ELF-1 (cell line): ENCODE results near the gene QPCTL.
"Not testable (repeated sequence)": the region's sequence is repeated elsewhere in the genome, so short reads cannot be mapped to it uniquely, and the experiment has no call there.

Source experiments
- DNase-seq: peaks from one replicate; pipeline ENCODE4 v3.0.0-alpha.2; 2016; ENCODE audit warnings: low read depth, low spot score

Gene QPCTL

DNA sequence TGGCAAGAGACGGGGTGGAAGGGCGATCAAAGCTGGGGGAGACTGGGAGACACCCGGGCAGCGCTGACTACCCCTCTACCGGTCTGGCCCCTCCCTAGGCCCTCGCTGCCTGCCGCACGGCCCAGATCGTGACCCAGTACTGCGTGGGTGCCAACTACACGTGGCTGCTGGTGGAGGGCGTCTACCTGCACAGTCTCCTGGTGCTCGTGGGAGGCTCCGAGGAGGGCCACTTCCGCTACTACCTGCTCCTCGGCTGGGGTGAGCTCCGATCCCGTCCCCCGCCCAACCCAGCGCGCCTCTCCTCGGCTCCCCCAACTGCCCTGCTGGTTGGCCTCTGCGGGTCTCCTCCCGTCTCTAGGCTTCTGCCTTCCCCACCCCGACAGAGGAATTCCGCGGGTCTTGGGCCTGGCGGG lies 15.6 kb upstream of the QPCTL start:
- peak; percentile 56 for DNase-seq

DNA sequence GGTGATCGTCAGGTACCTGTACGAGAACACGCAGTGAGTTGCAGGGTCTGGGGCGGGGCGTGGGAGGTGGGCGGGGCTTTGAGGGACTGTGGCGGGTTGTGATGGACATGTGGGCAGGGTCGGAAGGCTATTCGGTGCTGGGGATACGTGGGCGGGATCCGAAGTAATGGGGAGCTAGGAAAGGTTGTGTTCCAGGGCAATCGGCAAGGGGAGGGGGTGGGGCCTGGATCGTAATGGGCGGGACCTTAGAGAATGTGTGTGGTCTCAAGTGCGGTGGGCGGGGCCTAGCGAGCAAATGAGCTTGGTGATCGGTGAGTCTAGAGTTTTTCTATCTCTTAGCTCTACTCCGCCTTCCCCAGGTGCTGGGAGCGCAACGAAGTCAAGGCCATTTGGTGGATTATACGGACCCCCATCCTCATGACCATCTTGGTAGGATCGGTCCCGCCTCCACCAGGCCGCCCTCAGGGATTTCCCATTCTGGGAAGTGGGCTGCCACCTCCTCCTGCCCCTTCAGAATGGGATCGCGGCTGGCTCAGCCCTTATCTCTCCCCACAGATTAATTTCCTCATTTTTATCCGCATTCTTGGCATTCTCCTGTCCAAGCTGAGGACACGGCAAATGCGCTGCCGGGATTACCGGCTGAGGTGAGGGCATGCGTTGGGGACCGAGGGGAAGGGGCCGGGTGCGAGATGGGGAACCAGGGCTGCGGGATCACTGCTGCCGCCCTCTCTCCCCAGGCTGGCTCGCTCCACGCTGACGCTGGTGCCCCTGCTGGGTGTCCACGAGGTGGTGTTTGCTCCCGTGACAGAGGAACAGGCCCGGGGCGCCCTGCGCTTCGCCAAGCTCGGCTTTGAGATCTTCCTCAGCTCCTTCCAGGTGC lies 14.9 kb upstream of the QPCTL start:
- DNase-seq, result peak; percentile 98

DNA sequence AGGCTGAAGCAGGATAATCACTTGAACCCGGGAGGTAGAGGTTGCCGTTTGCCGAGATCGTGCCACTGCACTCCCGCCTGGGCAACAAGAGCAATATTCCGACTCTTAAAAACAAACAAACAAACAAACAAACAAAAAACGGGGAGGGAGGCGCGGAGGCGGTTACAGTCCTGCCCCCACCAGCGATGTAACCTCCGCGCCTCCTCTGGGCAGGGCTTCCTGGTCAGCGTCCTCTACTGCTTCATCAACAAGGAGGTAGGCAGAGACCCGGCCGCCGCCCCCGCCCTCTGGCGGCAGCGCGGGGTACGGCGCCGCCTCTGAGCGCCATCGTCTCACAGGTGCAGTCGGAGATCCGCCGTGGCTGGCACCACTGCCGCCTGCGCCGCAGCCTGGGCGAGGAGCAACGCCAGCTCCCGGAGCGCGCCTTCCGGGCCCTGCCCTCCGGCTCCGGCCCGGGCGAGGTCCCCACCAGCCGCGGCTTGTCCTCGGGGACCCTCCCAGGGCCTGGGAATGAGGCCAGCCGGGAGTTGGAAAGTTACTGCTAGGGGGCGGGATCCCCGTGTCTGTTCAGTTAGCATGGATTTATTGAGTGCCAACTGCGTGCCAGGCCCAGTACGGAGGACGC lies 11.0 kb upstream of the QPCTL start:
- DNase-seq, result peak; percentile 97

DNA sequence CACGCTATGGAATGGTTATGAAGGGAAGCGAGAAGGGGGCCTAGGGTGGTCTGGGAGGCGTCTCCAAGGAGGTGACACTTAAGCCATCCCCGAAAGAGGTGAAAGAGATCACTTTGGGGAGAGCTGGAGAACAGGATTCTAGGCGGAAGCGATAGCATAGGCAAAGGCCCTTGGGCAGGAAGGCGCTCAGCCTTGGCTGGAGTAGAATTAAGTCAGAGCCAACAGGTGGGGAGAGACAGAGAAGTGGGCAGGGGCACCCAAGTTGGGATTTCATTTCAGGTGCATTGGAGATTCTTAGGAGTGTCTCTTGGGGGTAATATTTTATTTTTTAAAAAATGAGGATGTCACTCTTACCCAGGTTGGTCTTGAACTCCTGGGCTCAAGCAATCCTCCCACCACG lies 10.3 kb upstream of the QPCTL start:
- DNase-seq, result no peak

DNA sequence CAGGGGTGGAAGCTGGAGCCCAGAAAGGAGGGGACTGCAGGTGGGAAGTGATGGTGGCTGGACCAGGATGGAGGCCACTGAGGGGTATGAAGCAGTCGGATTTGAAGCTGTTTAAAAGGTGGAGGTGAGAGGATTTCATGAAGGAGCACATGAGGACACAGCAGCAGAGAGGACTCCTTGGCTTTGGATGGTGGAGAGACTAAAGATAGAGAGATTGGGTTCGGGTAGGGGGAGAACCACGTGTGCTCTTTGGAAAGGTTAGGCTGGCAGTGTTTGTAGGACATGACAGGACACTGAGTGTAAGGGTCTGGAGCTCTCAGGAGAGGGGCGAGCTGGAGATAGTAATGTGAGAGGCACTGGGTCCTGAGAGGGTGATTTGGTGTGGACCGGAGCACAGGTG lies 9.6 kb upstream of the QPCTL start:
- DNase-seq, result no peak

DNA sequence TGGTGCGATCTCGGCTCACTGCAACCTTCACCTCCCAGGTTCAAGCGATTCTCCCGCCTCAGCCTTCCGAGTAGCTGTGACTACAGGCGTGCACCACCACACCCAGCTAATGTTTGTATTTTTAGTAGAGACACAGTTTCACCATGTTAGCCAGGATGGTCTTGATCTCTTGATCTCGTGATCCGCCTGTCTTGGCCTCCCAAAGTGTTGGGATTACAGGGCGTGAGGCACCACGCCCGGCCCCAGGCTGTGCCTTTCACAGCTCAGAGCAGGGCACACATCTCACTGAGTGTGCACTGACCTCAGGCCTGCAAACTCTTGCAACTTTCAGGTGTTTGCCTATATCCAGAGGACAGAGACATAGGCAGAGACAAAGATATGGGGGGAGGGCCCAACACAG lies 7.4 kb upstream of the QPCTL start:
- DNase-seq, result not testable (repeated sequence)

DNA sequence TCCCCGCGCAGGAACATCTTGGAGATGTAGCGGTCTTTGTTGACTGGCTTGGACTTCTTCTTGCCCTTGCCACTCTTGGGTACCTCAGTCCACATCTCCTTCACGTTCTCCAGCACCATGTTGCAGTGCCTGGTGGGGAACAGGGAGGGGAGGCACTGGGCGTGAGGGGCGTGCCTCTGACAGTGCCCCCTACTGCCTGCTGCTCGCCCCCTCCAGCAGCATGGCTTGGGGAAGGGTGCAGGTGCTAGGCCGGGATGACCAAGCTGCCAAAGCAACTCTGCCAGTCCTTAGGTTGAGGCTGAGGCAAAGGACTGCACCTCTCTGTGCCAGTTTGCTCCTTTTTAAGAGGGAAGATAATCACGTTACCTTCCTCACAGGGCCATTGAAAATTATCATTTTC lies 4.9 kb upstream of the QPCTL start:
- DNase-seq, result no peak

DNA sequence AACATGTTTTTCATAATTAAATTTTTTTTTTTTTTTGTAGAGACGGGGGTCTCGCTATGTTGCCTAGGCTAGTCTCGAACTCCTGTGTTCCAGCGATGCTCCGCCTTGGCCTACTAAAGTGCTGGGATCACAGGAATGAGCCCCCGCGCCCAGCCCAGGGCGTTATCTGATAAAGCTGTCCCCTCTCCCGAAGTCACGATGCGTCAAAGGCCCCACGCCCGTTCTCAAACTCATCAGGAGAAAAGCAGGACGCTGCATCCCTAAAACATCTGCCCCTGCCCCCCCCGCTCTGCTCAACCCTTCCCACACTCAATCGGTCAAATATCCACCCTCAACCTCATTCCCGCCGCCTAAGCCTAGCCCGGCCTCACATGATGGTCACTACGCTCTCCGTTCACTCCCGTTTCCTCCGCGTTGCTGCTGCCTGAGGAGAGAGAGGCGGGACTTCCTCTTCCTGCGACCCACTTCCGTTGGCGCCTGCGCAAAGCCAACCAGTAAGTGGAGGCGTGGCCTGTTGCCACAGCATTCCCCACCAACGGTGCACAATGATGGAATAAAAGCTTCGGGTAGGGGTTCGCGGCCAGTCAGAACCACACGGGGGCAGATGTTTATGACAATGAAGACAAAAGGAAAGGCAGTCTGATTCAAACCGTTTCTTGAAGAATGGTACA lies 815 bp upstream of the QPCTL start, which contains the start of gene SNRPD2:
SNRPD2 (minus strand) TSS at position 438 of the 671 bp plus-strand sequence; CDS start at position 373, 65 bp downstream.
- DNase-seq, result peak; percentile 98

DNA sequence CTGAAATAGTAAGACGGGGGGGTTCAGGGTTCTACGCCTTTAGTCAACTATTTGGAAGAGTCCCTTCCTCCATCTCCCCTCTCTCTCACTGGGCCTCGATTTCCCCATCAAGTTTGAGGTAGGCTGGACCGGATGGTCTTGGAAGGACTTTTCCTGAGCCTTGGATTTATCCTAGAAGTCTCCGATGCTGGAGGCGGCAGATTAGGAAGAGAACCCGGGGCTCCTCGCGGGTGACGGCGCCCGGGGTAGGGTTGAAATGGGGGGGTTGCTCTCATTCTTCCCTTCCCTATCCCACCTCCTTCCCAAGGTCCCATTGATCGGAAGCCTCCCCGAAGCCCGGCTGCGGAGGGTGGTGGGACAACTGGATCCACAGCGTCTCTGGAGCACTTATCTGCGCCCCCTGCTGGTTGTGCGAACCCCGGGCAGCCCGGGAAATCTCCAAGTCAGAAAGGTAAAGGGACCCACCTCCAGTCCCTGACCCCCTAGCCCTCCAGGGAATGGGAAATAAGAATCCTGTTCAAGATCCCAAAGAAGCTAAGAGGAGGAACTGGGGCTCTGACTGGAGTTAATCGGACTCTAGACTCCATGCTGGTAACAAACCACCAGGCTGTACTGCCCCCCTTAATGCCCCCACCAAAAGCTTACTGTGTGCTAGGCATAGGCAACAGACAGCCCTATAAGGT lies 781 bp downstream of the QPCTL start:
- peak; percentile 89 for DNase-seq

DNA sequence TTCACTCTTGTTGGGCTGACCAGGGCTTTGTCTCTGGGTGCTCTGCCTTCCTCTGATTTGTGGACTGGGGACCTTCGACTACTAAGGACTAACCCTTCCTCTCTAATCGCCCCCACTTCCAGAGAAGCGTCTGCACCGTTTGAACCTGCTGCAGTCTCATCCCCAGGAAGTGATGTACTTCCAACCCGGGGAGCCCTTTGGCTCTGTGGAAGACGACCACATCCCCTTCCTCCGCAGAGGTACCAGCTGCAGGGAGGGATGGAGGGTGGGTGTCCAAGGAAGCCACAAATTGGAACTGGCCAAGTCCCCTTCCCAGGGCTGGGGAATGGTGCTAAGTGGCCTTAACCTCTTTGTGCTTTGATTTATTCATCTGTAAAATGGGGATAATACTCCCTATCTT lies 9.2 kb downstream of the QPCTL start:
- DNase-seq, result no peak

DNA sequence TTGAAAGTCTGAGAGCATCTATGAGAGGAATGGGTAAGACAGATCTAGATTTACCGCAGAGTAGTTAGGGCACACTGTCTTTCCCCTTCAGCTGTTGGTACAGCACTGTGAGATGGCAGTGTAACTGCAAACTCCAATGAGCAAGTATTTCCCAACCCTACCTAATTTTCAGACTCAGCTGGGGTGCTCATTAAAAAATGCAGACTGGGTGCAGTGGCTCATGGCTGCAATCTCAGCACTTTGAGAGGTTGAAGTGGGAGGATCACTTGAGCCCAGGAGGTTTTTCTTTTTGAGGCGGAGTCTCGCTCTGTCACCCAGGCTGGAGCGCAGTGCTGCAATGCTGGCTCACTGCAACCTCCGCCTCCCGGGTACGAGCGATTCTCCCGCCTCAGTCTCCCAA lies 12.6 kb downstream of the QPCTL start:
- DNase-seq, result no peak

DNA sequence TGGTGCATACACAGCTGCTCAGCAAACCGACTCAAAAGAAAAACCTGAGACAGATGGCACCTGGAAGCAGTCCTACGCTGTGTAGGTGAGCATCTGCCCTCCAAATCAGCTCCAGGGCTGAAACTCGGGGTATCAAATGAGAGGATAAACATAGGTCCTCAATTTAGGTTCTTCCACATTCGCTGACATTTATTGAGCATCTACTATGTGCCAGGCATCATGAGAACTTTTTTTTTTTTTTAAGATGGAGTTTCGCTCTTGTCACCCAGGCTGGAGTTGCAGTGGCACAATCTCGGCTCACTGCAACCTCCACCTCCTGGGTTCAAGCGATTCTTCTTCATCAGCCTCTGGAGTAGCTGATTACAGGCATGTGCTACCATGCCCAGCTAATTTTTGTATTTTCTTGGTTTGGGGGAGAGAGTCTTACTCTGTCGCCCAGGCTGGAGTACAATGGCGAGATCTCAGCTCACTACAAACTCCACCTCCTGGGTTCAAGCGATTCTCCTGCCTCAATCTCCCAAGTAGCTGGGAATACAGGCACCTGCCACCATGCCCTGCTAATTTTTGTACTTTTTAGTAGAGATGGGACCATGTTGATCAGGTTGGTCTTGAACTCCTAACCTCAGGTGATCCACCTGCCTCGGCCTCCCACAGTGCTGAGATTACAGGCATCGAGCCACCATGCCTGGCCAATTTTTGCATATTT lies 13.4 kb downstream of the QPCTL start:
- no peak for DNase-seq

DNA sequence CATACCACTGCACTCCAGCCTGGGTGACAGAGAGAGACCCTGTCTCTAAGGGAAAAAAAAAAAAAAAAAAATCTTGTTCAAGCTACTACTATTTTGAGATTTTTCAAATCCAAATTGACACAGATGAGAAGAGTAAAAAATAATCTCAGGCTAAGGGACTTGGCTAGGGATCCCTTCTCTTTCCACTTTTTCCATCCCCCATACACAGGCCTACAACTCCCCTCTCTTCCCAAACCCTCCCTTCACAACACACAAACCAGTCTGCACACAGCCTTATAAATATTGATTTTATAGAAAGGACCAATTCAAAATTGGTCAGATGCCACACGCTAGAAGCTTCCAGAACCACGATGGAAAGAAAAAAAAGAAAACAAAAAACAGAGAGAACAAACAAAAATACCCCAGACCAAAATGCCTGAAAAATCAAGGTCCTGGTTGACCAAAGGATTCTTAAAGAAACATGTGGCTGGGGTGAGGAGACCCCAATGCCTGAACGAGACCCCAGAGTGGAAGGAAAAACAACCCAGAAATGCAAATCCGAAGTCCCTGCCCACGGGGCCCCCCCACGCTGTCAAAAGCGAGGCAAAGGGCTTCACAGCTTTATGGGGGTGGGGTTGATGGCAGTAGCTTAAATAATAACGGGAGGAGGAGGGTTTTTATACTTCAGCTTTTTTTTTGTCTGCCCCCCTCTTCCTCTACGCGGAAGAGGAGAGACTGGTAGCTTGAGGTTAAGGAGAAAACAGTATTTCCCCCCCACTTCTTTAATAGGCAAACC lies 18.1 kb downstream of the QPCTL start:
- no peak for DNase-seq

DNA sequence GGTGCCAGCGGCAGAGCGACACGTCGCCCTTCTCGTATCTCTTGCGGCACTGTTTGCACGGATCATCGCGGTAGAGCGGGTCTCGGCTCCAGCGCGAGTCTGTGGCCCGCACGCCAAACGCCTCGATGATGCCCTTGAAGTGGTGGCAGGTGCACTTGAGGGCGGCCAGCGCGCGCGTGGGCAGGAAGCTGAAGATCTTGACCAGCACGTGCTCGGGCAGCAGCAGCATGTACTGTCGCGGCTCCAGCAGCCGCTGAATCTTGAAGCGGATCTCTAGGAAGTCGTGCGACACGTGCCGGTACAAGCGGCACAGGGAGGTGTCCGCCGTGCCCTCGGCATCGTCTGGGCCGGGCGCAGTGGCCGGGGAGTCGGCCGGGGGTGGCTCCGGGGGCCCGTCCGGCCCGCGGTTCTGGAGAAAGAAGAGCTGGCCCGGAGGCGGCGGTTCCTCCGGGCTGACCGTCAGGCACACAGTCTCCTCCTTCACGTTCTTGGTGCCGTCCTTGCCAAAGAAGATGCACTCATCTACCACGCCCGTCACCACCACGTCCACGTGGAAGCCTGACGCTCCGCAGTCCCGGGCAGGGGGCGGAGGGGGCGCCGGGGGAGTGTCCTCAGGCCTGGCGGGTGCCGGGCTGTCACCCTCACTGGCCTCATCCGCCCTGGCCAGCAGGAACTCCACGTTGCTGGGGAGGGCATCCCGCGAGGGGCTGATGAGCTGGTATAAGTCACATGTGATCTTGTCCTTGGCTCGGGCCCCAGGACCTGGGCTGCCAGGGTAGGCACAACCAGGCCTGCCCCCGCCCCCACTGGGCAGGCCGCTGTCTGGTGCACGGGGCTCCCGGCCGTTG lies 19.6 kb downstream of the QPCTL start:
- DNase-seq, result no peak

DNA sequence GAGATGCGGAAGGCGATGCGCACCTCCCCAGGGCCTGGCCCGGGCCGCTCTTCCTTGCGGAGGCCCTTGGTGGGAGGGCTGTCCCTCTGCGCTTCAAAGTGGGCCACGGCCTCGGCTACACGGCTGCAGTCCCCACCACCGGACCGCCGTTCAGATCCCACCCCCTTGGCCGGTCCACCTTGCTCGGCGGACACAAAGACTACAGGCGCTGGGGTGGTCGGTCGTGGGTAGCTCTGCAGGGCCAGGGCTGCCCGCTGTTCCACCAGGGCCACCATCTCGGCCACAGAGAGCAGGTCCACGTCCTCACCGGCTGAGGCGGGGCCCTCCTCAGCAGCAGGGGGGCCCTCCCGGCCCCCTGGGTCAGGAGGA lies 20.2 kb downstream of the QPCTL start:
- no peak for DNase-seq

DNA sequence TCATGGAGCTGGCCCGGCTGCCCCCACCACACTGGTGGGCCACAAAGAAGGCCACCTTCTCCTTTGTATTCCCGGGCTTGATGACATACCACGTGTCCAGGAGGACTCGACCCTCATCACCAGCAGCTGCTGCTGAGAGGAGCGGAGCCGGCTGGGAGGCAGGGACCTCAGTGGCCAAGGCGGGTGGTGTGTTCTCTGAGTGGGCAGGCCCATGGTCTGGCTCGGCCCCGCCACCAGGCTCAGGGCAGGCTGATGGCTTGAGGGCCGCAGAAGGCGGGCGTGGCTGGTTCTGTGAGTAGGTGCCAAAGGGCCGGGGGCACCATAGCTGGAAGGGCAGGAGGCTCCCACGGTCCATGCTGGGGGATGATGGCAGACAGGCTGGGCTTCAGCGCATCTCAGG lies 20.7 kb downstream of the QPCTL start:
- DNase-seq, result no peak

DNA sequence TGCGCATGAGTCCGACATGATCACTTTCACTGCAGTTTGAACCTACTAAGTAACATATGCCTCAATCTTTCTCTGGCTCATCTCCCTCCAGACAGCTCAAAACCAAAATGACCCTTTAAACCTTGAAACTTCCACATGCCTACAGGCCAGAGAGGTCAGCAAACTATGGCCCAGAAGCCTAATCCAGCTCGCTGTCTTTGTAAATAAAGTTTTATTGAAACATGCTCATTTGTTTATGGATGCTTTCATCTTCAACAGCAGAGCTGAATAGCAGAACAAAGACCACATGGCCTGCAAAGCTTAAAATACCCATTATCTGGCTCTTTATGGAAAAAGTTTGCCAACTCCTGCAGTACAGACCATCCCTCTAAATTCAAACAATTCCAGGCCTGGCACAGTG lies 22.7 kb downstream of the QPCTL start:
- no peak for DNase-seq

DNA sequence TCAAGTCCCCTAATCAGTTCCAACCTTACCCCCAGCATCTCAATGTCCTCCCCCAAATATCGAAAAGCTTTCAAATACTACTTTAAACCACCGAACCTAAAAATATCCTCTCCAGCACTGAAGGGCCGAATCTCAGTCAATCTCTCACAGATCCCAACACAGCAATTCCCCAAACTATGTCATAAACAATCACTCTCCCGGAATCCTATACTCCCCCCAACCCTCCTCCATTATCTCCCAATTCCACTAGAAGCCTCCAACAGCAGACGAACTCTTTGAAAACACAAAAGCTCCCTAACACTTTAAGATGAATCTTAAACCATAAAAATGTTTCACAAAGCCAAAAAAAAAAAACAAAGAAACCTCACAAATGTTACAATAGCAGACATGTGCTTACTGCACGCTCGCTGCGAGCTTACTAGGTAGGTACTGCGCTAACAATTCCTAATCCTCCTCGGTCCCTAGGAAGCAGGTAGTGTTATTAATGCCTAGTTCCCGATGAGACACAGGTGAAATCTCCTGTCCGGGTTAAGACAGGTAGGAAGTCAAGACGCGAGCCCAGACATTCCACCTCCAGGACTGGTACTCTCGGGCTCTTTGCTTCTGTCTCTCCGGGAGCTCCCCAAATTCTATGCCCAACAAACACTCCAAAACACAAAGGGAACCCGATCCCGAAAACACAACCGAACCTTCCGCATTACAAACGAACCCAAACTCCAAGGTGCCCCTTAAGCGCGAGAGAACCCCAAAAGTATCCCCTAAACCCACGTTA lies 24.1 kb downstream of the QPCTL start:
- DNase-seq, result peak; percentile 51
